ENCODE data around the gene RB1. TPM values are rescaled to one million over a fixed set of nuclear protein-coding genes. Genes with fewer than 3 reads are reported as not detected.

Gene RB1
- total and polyA plus RNA-seq, 2 experiments from 2014 or later, result 19.5 to 22.3 TPM

- Histone ChIP-seq H2AFZ (no peak overlapping the region), H3F3A (replicated peaks; ENCODE audit: low read depth) (no peaks in the 10 kb centered on the region), H3K4me2 (no peak overlapping the region), H3K36me3 (ENCODE audit: insufficient read depth) (no peaks in the 10 kb centered on the region), H3K4me1 (ENCODE audit: insufficient read depth) (no peaks in the 10 kb centered on the region), H3K27me3 (ENCODE audit: insufficient read depth) (no peaks in the 10 kb centered on the region), H3K4me3 (no peak overlapping the region), H3K27ac (ENCODE audit: low read depth) (no peak overlapping the region), H3K79me2 (replicated peaks; ENCODE audit: insufficient read depth) (no peaks in the 10 kb centered on the region), H4K20me1 (replicated peaks; ENCODE audit: insufficient read depth) (no peaks in the 10 kb centered on the region), H3K9me2 (ENCODE audit: insufficient read depth) (no peaks in the 10 kb centered on the region)
- H3K27me3 Mint-ChIP-seq (ENCODE audit: insufficient read depth, low read depth, poor library complexity), result no peaks in the 10 kb centered on the region
- H3K36me3 Mint-ChIP-seq (ENCODE audit: low read depth), result no peaks in the 10 kb centered on the region
- TF ChIP-seq EZH2phosphoT487 (IDR thresholded peaks at IDR 0.05; ENCODE audit: unreplicated experiment) (no peak), ETS1 (IDR thresholded peaks at IDR 0.05) (no peak)
- H3K4me1 Mint-ChIP-seq, result no peaks in the 10 kb centered on the region
- no peak overlapping the region for H3K27ac Mint-ChIP-seq
- ATAC-seq, result no peak
- no peak for DNase-seq (ENCODE audit: low spot score)
- H3K4me3 Mint-ChIP-seq, result no peak overlapping the region
- no peaks in the 10 kb centered on the region for H3K9me3 Mint-ChIP-seq
Measured at GRCh38 chr13:48434200-48434599, 130.6 kb downstream of the RB1 start.

- no peaks in the 10 kb centered on the region for H4K20me1 ChIP-seq (replicated peaks; ENCODE audit: insufficient read depth)
- no peak overlapping the region for H3K4me3 ChIP-seq
- TF ChIP-seq JUNB (IDR thresholded peaks at IDR 0.05; ENCODE audit: unreplicated experiment), result no peak
- TF ChIP-seq ZNF114 (CRISPR knock-in tag; IDR thresholded peaks at IDR 0.05), result no peak
- TF ChIP-seq ZNF462 (CRISPR knock-in tag; IDR thresholded peaks at IDR 0.05), result no peak
- no peak for TF ChIP-seq ZNF331 (CRISPR knock-in tag; IDR thresholded peaks at IDR 0.05; ENCODE audit: low read depth)
- no peak for TF ChIP-seq POLR2AphosphoS5 (IDR thresholded peaks at IDR 0.05; ENCODE audit: low read depth)
- TF ChIP-seq EZH2 (IDR thresholded peaks at IDR 0.05; ENCODE audit: low read depth, unreplicated experiment), result no peak
- TF ChIP-seq STAT1 (IDR thresholded peaks at IDR 0.05; ENCODE audit: unreplicated experiment), result no peak
- TF ChIP-seq ETS1 (IDR thresholded peaks at IDR 0.05), result no peak
- no peaks in the 10 kb centered on the region for H3K27me3 Mint-ChIP-seq (ENCODE audit: insufficient read depth, low read depth, poor library complexity)
- H2AFZ ChIP-seq, result no peak overlapping the region
- H3K9me2 ChIP-seq (ENCODE audit: insufficient read depth), result no peaks in the 10 kb centered on the region
- ATAC-seq (no peak), DNase-seq (ENCODE audit: low spot score) (no peak)
- H3K4me2 ChIP-seq, result no peak overlapping the region
- no peak overlapping the region for H3K27ac Mint-ChIP-seq
- H3K36me3 Mint-ChIP-seq (ENCODE audit: low read depth), result no peaks in the 10 kb centered on the region
- H3K4me1 Mint-ChIP-seq, result no peaks in the 10 kb centered on the region
- H3K4me1 ChIP-seq (ENCODE audit: insufficient read depth), result no peaks in the 10 kb centered on the region
- H3K79me2 ChIP-seq (replicated peaks; ENCODE audit: insufficient read depth), result no peaks in the 10 kb centered on the region
- no peaks in the 10 kb centered on the region for H3K36me3 ChIP-seq (ENCODE audit: insufficient read depth)
- no peak overlapping the region for H3K4me3 Mint-ChIP-seq
- H3K9me3 Mint-ChIP-seq, result no peaks in the 10 kb centered on the region
- H3K27ac ChIP-seq (ENCODE audit: low read depth), result no peak overlapping the region
- no peaks in the 10 kb centered on the region for H3K27me3 ChIP-seq (ENCODE audit: insufficient read depth)
- no peaks in the 10 kb centered on the region for H3F3A ChIP-seq (replicated peaks; ENCODE audit: low read depth)
Measured at GRCh38 chr13:48436661-48437288, 133.2 kb downstream of the RB1 start.

Measured in GM23338 (cell line).